ENCODE measurements around the gene CCDC80.

Gene CCDC80

GRCh38 chr3:112619295-112619694, 21.6 kb downstream of the CCDC80 start:
- H3K9ac ChIP-seq (ENCODE audit: insufficient read length): no peak overlapping the region
- no peak for DNase-seq (ENCODE audit: low read depth, low spot score)
- no peak overlapping the region for H3K27ac ChIP-seq
- TF ChIP-seq POLR2AphosphoS5 (IDR thresholded peaks at IDR 0.05; ENCODE audit: borderline replicate concordance, low read depth, low read length) (no peak), FOXP2 (optimal IDR thresholded peaks at IDR 0.05; ENCODE audit: control extremely low read depth, extremely low read length, insufficient read depth) (no peak), EZH2 (IDR thresholded peaks at IDR 0.05) (no peak)
- H3K36me3 ChIP-seq (ENCODE audit: insufficient read depth, low read length): no peaks in the 10 kb centered on the region
- no peak overlapping the region for H3K4me3 ChIP-seq
- H3K9me3 ChIP-seq (ENCODE audit: low read depth, low read length): no peaks in the 10 kb centered on the region

DNA sequence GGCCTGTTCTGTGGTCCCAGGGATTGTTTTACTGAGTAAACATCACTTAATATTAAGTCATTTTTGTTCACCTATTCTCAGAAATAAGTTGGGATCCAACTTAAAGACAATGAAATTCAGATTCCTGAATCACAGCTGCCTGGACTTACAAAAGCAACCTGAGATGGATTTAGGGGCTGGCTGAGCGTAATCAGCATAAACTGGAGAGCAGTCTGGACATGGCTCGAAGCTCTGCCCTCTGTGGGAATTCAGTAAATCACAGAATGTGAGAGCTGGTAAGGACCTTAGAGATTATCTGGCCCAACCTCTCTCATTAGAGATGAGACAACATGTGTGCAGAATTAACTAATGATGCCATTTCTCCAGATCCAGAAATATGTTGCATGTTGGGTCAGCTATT, 23.7 kb downstream of the CCDC80 start:
- DNase-seq (ENCODE audit: low read depth, low spot score): no peak
- Histone ChIP-seq H3K9ac (ENCODE audit: insufficient read length) (no peak overlapping the region), H3K4me3 (no peak overlapping the region), H3K36me3 (ENCODE audit: insufficient read depth, low read length) (no peaks in the 10 kb centered on the region), H3K9me3 (ENCODE audit: low read depth, low read length) (no peaks in the 10 kb centered on the region), H3K27ac (no peak overlapping the region)
- no peak for TF ChIP-seq EZH2 (IDR thresholded peaks at IDR 0.05)
- no peak for TF ChIP-seq POLR2AphosphoS5 (IDR thresholded peaks at IDR 0.05; ENCODE audit: borderline replicate concordance, low read depth, low read length)
- TF ChIP-seq FOXP2 (optimal IDR thresholded peaks at IDR 0.05; ENCODE audit: control extremely low read depth, extremely low read length, insufficient read depth): no peak

DNA sequence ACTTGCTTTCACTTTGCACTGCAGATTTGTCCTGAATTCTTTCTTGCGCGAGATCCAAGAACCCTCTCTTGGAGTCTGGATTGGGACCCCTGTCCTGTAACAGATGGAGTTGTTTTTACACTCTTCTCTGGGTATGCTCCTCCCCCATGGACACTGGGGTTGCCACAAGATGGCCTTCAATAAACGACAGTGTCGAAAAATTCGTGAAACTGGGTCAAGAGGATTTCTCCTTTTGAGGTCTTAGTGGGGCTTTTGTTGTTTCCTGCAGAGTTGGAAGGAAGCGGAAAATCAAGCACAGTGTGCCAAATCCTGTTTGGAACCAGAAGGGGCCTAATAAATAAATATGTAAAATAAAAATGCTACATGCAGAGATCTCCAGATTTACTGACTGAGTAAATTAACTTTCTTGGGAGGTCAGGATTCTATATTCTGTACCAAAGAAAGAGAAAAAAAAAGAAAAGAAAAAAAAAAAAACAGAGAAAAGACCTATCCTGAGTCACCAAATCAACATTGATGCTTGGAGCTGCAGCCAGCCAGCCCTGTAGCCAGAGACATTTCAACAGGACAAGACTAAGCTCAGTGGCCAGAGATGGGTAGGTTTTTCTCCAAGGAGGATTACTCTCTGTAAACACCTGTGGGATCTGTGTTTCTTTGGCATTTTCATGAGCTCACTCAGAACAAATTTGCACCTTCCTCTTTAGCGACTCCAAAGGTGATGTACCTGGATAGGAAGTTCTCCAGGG, 24.8 kb downstream of the CCDC80 start:
- H3K9ac ChIP-seq (ENCODE audit: insufficient read length): no peak overlapping the region

DNA sequence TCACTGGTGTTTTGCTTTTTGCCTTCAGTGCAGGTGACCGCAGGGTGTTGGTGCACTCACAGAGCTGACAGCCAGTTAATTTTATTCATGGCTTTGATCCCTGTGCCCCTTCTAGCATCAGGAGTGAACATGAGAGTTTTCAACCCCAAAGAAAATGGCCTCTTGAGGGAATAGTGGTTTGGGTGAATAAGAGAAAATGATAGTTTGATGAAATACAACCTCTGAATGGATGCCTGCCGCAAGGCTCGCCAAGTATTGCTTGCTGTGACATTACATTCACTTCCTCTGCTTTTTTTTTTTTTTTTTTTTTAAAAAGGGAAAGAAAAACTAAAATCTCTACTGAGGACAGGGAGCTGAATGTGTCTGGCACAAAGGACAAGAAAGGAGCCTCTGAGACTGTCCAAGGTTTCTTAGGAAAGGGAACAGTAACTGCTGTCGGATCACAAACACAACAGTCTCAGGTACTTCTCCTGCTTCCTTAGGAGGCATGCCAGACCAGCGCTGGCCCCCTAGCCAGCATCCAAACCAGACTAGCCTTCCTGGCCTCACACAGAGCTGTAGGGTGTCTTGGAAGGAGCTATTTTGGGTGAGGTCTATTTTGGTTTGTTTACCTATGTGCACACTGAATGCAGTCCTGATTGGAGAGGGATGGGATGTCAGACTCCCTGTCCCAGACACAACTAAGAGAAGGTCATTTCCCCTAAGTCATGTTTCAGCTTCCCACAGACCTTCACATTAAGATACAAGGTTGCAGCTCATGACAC, 29.0 kb downstream of the CCDC80 start:
- H3K9ac ChIP-seq (ENCODE audit: insufficient read length): no peak overlapping the region
- TF ChIP-seq POLR2AphosphoS5 (IDR thresholded peaks at IDR 0.05; ENCODE audit: borderline replicate concordance, low read depth, low read length) (no peak), FOXP2 (optimal IDR thresholded peaks at IDR 0.05; ENCODE audit: control extremely low read depth, extremely low read length, insufficient read depth) (no peak), EZH2 (IDR thresholded peaks at IDR 0.05) (no peak)
- H3K4me3 ChIP-seq: no peak overlapping the region
- no peak for DNase-seq (ENCODE audit: low read depth, low spot score)
- H3K27ac ChIP-seq: no peak overlapping the region
- H3K36me3 ChIP-seq (ENCODE audit: insufficient read depth, low read length): no peaks in the 10 kb centered on the region
- no peaks in the 10 kb centered on the region for H3K9me3 ChIP-seq (ENCODE audit: low read depth, low read length)

More for the DNA sequence above, 24.8 kb downstream of the CCDC80 start:
- Histone ChIP-seq H3K36me3 (ENCODE audit: insufficient read depth, low read length) (no peaks in the 10 kb centered on the region), H3K27ac (no peak overlapping the region), H3K4me3 (peak overlapping the region; percentile 25; the same call in 1 of the 2 replicates), H3K9me3 (ENCODE audit: low read depth, low read length) (no peaks in the 10 kb centered on the region)
- DNase-seq (ENCODE audit: low read depth, low spot score): no peak
- TF ChIP-seq FOXP2 (optimal IDR thresholded peaks at IDR 0.05; ENCODE audit: control extremely low read depth, extremely low read length, insufficient read depth) (no peak), POLR2AphosphoS5 (IDR thresholded peaks at IDR 0.05; ENCODE audit: borderline replicate concordance, low read depth, low read length) (no peak), EZH2 (IDR thresholded peaks at IDR 0.05) (no peak)

DNA sequence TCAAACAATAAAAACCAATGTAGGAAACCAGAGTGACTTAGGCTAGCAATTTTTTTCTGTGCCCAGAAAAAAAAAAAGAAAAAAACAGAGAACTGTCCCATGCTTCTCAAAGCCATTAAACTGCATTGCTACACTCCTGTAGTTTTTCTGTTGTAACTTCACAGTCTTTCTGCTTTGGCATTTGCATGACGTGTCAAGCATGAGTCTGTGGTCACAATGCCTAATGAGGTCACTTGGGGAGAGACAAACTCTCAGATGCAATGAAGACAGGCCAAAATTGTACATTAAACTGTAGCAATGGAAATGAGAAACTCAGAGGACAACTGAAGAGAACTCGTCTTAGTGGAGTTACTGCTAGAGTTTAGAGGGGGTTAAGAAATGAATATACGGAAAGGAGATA, 30.8 kb downstream of the CCDC80 start:
- Histone ChIP-seq H3K9me3 (ENCODE audit: low read depth, low read length) (no peaks in the 10 kb centered on the region), H3K4me3 (no peak overlapping the region), H3K27ac (no peak overlapping the region), H3K36me3 (ENCODE audit: insufficient read depth, low read length) (no peaks in the 10 kb centered on the region), H3K9ac (ENCODE audit: insufficient read length) (no peak overlapping the region)
- TF ChIP-seq EZH2 (IDR thresholded peaks at IDR 0.05) (no peak), POLR2AphosphoS5 (IDR thresholded peaks at IDR 0.05; ENCODE audit: borderline replicate concordance, low read depth, low read length) (no peak), FOXP2 (optimal IDR thresholded peaks at IDR 0.05; ENCODE audit: control extremely low read depth, extremely low read length, insufficient read depth) (no peak)
- DNase-seq (ENCODE audit: low read depth, low spot score): no peak

GRCh38 chr3:112607863-112608262, 33.1 kb downstream of the CCDC80 start:
- H3K9ac ChIP-seq (ENCODE audit: insufficient read length): no peak overlapping the region
- H3K9me3 ChIP-seq (ENCODE audit: low read depth, low read length): no peaks in the 10 kb centered on the region
- TF ChIP-seq POLR2AphosphoS5 (IDR thresholded peaks at IDR 0.05; ENCODE audit: borderline replicate concordance, low read depth, low read length) (no peak), EZH2 (IDR thresholded peaks at IDR 0.05) (no peak), FOXP2 (optimal IDR thresholded peaks at IDR 0.05; ENCODE audit: control extremely low read depth, extremely low read length, insufficient read depth) (no peak)
- no peaks in the 10 kb centered on the region for H3K36me3 ChIP-seq (ENCODE audit: insufficient read depth, low read length)
- H3K27ac ChIP-seq: no peak overlapping the region
- no peak overlapping the region for H3K4me3 ChIP-seq
- DNase-seq (ENCODE audit: low read depth, low spot score): no peak

DNA sequence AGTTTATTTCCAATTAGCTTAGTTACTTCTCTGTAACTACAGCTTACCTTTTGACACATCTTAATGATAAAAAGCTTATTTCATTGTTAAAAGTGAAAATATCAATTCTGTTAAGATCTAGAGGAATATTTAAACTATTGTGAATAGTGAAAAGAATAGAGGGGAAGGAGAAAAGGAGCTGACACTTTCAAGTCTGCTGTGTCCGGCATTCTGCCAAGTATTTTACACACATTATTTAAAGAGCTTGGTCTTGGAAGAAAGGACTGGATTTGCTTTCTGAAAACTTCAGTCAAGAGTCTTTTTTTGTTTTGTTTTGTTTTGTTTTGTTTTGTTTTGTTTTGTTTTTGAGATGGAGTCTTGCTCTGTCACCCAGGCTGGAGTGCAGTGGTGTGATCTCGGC, 34.8 kb downstream of the CCDC80 start:
- H3K9ac ChIP-seq (ENCODE audit: insufficient read length): no peak overlapping the region
- no peaks in the 10 kb centered on the region for H3K36me3 ChIP-seq (ENCODE audit: insufficient read depth, low read length)
- H3K9me3 ChIP-seq (ENCODE audit: low read depth, low read length): no peaks in the 10 kb centered on the region
- H3K27ac ChIP-seq: no peak overlapping the region
- H3K4me3 ChIP-seq: no peak overlapping the region
- no peak for DNase-seq (ENCODE audit: low read depth, low spot score)
- TF ChIP-seq EZH2 (IDR thresholded peaks at IDR 0.05) (no peak), POLR2AphosphoS5 (IDR thresholded peaks at IDR 0.05; ENCODE audit: borderline replicate concordance, low read depth, low read length) (no peak), FOXP2 (optimal IDR thresholded peaks at IDR 0.05; ENCODE audit: control extremely low read depth, extremely low read length, insufficient read depth) (no peak)

- Histone ChIP-seq H3K27ac (no peak overlapping the region), H3K36me3 (ENCODE audit: insufficient read depth, low read length) (no peaks in the 10 kb centered on the region), H3K4me3 (no peak overlapping the region), H3K9ac (ENCODE audit: insufficient read length) (no peak overlapping the region), H3K9me3 (ENCODE audit: low read depth, low read length) (no peaks in the 10 kb centered on the region)
- TF ChIP-seq EZH2 (IDR thresholded peaks at IDR 0.05): no peak
- no peak for TF ChIP-seq FOXP2 (optimal IDR thresholded peaks at IDR 0.05; ENCODE audit: control extremely low read depth, extremely low read length, insufficient read depth)
- no peak for TF ChIP-seq POLR2AphosphoS5 (IDR thresholded peaks at IDR 0.05; ENCODE audit: borderline replicate concordance, low read depth, low read length)
- DNase-seq (ENCODE audit: low read depth, low spot score): no peak
Measured at GRCh38 chr3:112605285-112605684, 35.7 kb downstream of the CCDC80 start.
